HT-29 (cell line): Measurements from ENCODE around the gene CD200. TPM values are rescaled to one million over a fixed set of nuclear protein-coding genes. Genes with fewer than 3 reads are reported as not detected.

Experiments used
- DNase-seq: peaks from one replicate; pipeline ENCODE4 v3.0.0-alpha.2; 2015; ENCODE audit warnings: low spot score
- total RNA-seq: library from RNA; depleted of rRNA; stranded (reverse); fragments of >200 nt; shearing (Covaris generic); gene quantifications from 2 replicates; pipeline ENCODE4 v1.2.3, GENCODE V29; 2014

CD200 gene
- total RNA-seq, 1 experiment from 2014 or later = 0.71 TPM

DNA sequence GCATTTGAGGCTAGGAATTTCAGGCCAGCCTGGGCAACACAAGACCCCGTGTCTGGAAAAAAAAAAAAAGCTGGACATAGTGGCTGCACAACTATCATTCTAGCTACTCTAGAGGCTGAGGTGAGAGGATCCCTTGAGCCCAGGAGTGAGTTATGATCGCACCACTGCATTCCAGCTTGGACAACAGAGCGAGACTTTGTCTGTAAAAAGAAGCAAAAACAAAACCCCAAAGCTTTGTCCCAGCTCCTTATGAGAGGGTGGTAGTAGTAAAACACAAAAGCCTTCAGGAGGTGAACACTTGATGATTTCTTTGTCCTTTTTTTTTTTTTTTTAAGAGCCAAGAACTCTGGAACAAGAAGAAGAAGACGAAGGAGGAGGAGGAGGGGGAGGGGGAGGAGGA lies 1.1 kb upstream of the CD200 start:
- no peak for DNase-seq

- no peak for DNase-seq
Measured at GRCh38 chr3:112333381-112334317, 693 bp downstream of the CD200 start.

DNA sequence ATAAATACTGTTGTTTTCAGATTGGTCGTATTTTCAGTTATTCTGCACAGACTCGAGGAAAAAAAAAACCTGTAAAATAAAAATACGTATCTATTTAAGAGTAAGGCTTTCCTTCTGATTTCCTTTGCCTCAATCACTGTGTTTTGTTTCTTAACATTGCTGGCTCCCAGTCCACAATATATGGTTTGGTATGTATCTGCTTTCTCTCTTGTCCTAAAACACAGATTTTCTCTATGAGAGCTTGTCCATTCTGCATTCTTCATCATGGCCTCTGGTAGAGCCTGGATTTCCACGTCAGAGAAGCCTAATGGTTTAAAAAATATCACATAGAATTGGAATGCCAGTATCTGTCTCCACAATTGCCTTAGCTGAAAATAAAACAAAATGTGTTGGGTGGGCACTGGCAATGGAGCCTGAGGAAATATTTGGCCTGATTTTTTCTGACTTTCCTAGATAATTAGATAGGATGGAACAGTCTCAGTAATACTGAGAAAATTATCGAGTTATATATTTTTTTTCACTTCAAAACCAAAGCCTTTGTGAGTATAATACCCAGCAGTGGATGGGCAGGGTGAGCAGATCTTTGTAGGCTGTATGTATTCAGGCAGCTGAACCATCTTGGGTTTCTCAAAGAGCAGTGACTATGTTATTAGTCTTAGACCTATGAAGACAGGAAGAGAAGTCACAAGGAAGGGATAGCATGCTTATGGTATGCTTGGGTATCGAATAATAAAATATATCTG lies 1.9 kb downstream of the CD200 start:
- no peak for DNase-seq

DNA sequence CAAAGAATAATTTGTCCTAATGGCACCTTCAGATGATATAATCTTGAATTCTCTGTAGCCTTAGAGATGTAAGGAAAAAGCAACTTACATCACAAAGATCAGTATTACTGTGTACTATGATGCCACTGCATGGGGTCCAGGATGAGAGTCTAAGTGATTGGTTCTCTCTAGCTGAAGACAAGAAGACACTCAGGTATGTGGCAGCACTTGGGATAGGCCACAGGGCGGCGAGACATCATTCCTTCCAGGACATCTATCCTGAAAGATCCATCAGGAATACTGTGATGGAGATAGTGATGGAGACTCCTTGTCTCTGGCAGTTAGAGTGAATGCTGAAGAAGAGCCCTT lies 2.5 kb downstream of the CD200 start:
- DNase-seq = no peak

GRCh38 chr3:112338021-112338726 lies 5.2 kb downstream of the CD200 start:
- DNase-seq = no peak

DNA sequence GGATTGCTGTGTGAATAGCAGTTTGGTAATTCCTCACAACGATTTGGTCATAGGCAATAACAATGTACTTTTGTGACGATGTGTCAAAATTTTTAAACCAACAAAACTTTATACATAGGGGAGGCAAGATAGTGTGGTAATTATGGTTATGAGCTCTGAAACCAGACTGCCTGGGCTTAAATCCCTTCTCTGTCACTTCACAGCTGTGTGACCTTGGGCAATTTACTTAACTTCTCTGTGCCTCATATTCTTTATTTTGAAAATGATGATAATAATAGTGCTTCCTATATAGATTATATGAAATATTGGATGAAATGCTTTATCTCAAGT lies 5.7 kb downstream of the CD200 start:
- DNase-seq = no peak

DNA sequence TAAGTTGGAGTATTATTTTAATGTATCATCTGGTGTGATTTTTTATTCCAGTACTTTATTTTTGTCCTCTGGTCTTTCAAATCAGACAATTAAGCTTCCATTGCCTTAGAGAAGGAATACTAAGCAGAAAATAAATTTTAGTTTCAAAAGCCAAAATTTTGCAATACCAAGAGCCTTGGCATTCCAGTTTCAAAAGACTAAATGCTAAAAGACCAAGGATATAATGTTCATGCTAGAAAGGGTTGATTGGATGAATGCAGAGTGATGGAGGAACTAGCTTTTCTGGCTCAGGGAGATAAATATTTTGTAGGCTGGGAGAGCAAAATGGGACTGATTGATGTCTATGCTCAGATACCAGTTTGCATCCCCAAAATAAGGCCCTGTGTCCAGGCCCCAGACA lies 6.2 kb downstream of the CD200 start:
- DNase-seq = no peak

DNA sequence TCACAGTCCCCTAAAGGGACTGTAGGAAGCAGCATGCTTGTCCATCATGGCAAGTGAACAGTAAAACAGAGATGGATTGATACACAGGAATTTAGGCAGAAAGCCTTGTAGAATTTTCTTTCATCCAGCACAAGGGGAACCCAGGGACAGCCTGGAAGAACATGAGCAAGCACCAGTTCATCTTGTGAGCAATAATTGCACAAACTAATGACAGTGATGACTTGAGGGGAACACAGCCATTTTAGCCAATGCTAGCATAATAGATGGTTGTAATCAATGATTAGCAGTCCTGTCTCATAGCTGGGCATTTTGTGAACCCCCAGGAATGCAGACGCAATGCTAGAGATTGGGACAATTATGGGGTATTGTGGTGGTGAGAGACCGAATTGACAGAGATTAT lies 6.7 kb downstream of the CD200 start:
- no peak for DNase-seq

- no peak for DNase-seq
Measured at GRCh38 chr3:112341386-112341785, 8.4 kb downstream of the CD200 start.

GRCh38 chr3:112345681-112346080 lies 12.7 kb downstream of the CD200 start:
- no peak for DNase-seq

DNA sequence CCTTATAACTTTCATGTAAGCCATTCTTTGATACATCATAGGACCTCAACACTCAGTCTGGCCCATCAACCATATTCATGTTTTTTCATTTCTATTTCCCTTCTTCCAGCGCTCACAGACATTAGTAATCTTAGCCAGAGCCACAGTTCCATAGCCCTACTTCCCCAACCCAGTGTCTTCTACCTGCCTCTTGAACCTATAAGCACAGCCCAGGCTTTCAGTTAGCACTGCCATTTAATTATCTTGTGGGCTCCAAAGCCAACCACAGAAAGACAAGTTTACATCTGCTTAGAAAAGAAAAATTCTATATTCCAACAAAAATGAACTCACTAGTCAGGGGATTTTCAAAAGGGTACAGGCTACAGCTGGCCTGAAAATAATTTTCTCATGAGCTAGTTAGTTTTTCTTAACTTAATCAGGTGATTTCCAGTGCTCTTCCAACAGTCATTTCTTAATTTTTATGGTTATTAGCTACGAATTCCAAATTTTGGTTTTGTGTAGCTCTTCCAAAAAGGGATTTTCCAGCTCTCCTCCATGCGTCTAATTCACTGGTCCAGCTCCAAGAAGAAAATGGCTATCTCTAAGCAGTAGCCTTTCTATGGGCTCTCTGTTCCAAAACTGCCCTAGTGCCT lies 13.7 kb downstream of the CD200 start:
- no peak for DNase-seq

- no peak for DNase-seq
Measured at GRCh38 chr3:112348943-112349342, 16.0 kb downstream of the CD200 start.

- no peak for DNase-seq
Measured at GRCh38 chr3:112349557-112349956, 16.6 kb downstream of the CD200 start.

DNA sequence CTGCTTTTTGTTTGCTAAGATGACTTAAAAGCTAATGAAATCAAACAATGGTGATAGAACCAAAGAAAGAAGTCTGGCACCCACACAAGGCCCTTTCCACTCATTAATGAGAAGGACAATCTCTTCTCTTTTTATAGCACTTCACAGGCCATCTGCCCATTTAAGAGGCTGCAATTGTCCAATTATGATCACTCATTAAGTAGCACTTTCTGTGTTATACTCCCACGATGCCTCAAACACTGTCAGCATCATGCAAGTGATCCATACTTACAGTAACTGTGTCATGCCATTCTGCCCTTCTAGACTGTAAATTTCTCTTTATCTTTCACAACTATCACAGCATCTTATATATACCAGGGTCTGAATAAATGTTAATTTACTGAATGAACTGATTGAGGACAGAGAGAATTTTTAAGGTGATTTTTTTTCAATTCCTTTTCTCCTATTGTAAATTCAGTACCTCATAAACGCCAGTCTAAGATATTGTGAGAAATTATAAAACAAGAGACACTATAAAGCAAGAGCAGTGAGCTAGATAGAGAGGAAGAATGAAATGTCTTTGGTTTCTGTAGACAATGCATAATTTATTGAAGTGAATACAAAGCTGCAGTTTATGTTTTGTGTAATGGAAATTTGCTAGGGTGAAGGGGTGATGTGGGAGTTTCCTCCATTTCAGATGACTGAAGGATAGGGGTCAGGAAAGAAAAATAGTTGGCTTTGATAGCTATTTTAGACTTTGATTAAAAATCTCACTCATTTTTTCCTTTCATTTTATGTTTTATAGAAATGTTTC lies 17.3 kb downstream of the CD200 start:
- DNase-seq = no peak

DNA sequence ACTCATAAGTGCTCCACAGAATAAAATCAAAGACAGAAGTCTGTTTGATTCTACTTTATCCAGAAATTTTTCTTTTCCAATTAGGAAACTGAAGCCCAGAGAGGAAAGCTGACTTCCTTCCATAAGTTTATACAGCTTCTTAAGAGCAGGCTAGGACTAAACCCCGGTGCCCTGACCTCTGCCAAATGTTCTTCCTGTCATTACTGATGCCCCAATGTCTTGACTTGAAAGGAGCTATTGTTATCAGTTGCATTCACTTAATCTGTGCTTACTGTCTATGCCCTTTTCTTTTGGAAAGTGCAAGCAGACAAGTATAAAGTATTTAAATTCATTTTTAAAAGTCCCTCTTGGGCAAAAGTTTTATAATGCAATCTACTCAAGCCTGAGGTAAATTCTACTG lies 18.1 kb downstream of the CD200 start:
- DNase-seq = no peak

DNA sequence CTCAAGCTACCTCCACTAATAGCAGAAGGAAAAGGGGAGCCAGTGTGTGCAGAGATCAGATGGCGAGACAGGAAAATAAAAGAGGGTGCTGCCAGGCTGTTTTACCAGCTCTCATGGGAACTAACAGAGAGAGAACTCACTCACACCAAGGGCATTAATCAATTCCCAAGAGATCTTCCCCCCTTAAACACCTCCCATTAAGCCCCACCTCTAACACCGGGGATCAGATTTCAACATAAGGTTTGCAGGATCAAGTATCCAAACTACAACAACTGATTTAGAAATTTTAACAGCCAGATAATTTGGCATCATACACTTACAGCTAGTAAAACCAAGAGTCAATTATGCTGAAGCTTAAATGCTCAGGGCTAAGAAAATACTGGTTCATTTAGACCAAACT lies 18.9 kb downstream of the CD200 start:
- DNase-seq = no peak

GRCh38 chr3:112352720-112353119 lies 19.8 kb downstream of the CD200 start:
- DNase-seq = no peak

DNA sequence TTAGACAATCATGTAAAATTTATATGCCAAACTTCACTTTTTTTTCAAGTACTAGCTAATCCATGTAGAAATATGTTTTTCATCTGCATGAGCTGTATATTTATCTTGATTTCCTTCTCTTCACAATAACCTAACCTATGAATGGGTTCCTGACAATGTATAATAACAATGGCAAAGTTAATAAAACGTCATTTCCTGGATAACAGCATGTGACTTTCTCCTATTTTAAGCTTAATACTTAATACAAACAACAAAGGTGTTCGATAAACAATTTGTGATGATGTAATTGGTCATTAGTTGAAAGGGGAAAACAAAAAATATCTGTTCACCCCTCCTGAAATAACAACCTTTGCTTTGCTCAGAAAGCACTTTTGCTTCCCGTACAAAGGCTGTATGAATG lies 20.4 kb downstream of the CD200 start:
- DNase-seq = no peak

- no peak for DNase-seq
Measured at GRCh38 chr3:112354642-112355306, 21.8 kb downstream of the CD200 start.

DNA sequence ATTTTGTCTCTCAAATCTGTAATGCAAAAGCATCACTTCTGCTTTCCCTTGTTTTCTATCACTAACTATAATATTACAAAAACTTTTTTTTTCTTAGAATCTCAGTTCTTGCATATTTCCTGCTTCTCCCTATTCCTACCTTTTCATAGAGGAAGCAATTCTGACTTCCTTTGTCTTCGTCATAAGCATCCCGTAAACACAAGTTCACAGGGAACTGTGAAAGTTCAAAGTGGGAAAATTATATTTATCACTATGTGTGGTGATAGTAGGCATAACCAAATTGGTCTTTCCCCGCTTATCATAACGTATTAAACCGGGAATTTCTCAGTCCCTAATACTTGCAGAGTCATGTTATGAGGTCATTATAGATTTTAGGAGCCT lies 22.3 kb downstream of the CD200 start:
- DNase-seq = no peak
